Measurements from ENCODE around the gene SULT1A2.
"Not testable (repeated sequence)": the region's sequence is repeated elsewhere in the genome, so short reads cannot be mapped to it uniquely, and the experiment has no call there.

SULT1A2 gene

GRCh38 chr16:28608867-28609596 is 12.2 kb upstream of the SULT1A2 start:
- DNase-seq: not testable (repeated sequence)

GRCh38 chr16:28608496-28608808 is 11.6 kb upstream of the SULT1A2 start:
- DNase-seq: not testable (repeated sequence)

- DNase-seq: not testable (repeated sequence)
These were observed 11.0 kb upstream of the SULT1A2 start for GRCh38 chr16:28607681-28608495.

GRCh38 chr16:28607116-28607623 is 10.3 kb upstream of the SULT1A2 start:
- DNase-seq: no peak

GRCh38 chr16:28606291-28607115 is 9.7 kb upstream of the SULT1A2 start:
- no peak for DNase-seq

- DNase-seq: no peak
These were observed 7.3 kb upstream of the SULT1A2 start for GRCh38 chr16:28604186-28604565.

- no peak for DNase-seq
These were observed 6.7 kb upstream of the SULT1A2 start for GRCh38 chr16:28603381-28604185.

- no peak for DNase-seq
These were observed 5.7 kb upstream of the SULT1A2 start for GRCh38 chr16:28602529-28602928.

- not testable (repeated sequence) for DNase-seq
These were observed 5.2 kb upstream of the SULT1A2 start for GRCh38 chr16:28602062-28602461.

GRCh38 chr16:28601589-28601988 is 4.7 kb upstream of the SULT1A2 start:
- DNase-seq: not testable (repeated sequence)

GRCh38 chr16:28600965-28601364 is 4.1 kb upstream of the SULT1A2 start:
- DNase-seq: not testable (repeated sequence)

- not testable (repeated sequence) for DNase-seq
These were observed 2.8 kb upstream of the SULT1A2 start for GRCh38 chr16:28599377-28600285.

GRCh38 chr16:28597692-28598261 is 927 bp upstream of the SULT1A2 start:
- no peak for DNase-seq

- DNase-seq: no peak
These were observed 677 bp downstream of the SULT1A2 start for GRCh38 chr16:28596115-28596630.

- DNase-seq: not testable (repeated sequence)
These were observed 1.4 kb downstream of the SULT1A2 start for GRCh38 chr16:28595451-28595850.

- no peak for DNase-seq
These were observed 3.8 kb downstream of the SULT1A2 start for GRCh38 chr16:28592979-28593553.

- no peak for DNase-seq
These were observed 4.3 kb downstream of the SULT1A2 start for GRCh38 chr16:28592511-28592910.

- no peak for DNase-seq
These were observed 5.5 kb downstream of the SULT1A2 start for GRCh38 chr16:28591355-28591754.

GRCh38 chr16:28590384-28591340 is 6.2 kb downstream of the SULT1A2 start:
- no peak for DNase-seq
